Right ventricle myocardium inferior (tissue), 1 donor: ENCODE results near the gene RAB11FIP5. TPM values are rescaled to one million over a fixed set of nuclear protein-coding genes. Genes with fewer than 3 reads are reported as not detected.

Source experiments
- ATAC-seq: fragments of 200-7000 bp; cut with Tn5 transposase; one replicate; pipeline ENCODE4 v1.9.1; 2020; ENCODE audit warnings: mild to moderate bottlenecking, moderate library complexity
- DNase-seq: peaks from one replicate; pipeline ENCODE4 v3.0.0; 2021; ENCODE audit errors: missing footprints
- intact Hi-C: fragments of 100-400 bp; cut with DNase I; formaldehyde crosslinking; loops from one replicate; pipeline ENCODE4 v1.11.0; 2022
- total RNA-seq: library from RNA; stranded (reverse); fragmentation: NEBNext Ultra II Directional; extraction: Animal tissue kit (Norgen Biotek cat#: 25700); gene quantifications from one replicate; pipeline ENCODE4 v1.2.1, GENCODE V29; 2021
- donor health status: DM: no; HTN: yes; CAD: no; lungs with severe emphysema.

The RAB11FIP5 gene
- total RNA-seq, 1 donor from 2014 or later = 19.0 TPM

GRCh38 chr2:73091696-73092095 lies 21.1 kb downstream of the RAB11FIP5 start:
- no peak for DNase-seq
- intact Hi-C loops = no loop called here
- ATAC-seq = no peak

DNA sequence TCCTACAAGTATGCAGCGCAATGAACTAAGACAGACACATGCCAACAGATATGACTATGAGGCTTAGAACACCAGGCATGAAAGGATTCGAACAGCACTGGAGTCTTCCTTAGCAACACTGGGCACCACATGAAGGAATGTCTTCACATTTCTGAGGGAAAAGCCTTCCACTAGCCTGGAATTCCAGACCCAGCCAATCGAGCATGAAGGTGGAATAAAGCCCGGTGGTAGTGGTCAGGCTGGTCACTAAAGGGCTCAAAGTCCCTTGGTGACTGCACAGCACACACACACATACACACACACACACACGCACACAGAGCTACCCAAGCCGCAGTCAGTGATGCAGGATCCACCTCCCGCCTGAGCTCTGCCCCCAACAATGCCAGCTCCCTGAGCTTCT lies 21.6 kb downstream of the RAB11FIP5 start:
- intact Hi-C loops = no loop called here
- ATAC-seq (no peak), DNase-seq (no peak)

DNA sequence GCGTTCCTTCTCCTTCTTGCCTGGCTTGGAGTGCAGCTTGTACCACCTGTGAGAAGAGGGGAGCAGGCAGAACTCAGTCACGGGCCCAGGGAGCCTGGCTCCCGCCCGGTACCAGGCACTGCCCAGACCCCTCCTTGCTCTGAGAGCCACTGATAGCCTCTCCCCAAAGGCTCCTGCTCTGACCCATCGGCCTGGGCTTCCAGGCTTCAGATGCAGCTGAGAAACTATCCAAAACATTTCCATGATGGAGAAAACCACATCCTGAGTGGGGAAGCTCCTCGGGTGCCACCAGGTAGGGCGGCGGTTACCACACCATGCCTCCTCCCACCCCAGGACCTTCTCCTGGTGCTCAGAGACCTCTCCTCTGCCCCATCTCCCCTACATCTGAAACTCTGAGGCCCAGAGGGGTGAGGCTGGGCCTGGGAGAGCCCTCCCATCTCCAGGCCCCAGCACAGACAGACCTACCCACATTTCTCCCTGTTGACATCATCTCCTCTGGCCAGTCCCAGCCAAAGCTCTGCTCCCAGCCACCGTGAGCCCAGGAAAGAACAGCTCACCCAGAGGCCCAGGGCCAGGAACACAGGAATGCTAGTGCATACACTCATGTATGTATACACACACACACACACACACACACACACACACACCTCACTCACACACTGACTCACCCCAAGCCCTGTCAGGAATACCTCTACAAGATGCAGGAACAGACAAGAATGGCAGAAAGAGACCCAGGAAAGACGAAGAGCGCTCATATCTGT lies 23.3 kb downstream of the RAB11FIP5 start:
- peak; percentile 49 for ATAC-seq
- intact Hi-C loops = no loop called here
- DNase-seq = no peak

DNA sequence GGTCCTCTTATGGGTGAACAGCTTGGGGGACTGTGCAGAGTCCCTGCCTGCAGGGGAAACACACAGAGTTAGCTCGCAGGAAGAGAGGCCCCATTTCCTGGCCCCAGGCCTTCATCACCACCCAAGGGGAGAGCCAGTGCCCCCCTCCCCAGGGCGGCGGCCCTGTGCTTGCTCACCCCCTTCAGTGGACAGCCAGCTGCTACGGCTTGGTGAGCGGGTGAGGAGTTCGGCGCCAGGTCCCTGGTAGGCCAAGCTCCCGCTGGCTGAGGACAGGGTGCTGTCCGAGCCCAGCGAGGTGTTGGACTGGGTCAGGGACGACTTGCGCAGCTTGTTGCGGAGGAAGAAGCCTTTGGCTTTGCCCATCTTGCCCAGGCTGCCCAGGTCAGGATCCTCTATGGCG lies 24.0 kb downstream of the RAB11FIP5 start:
- no peak for ATAC-seq
- no peak for DNase-seq
- intact Hi-C loops = no loop called here

- intact Hi-C loops = no loop called here
- DNase-seq = no peak
- ATAC-seq = no peak
These were observed 24.5 kb downstream of the RAB11FIP5 start for GRCh38 chr2:73088211-73088610.

DNA sequence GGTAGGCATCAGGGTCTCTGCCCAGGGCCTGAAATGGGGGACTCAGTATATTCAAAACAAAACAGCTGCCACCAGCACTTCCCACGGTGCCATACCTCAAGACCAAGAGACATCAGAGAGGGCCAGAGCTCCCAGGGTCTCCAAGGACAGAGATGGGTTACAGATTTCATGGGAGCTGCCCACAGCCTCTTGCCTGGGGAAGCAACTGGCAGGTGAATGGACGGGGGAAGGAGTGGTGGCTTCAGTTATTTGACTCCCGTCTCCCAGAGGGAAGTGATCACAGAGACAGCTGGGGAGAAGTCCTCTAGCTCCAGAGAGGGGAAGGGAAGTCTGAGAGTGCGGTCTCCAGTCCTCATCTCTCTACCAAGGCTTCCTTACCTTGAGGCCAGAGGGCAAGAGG lies 25.4 kb downstream of the RAB11FIP5 start:
- no peak for DNase-seq
- intact Hi-C loops = no loop called here
- no peak for ATAC-seq

DNA sequence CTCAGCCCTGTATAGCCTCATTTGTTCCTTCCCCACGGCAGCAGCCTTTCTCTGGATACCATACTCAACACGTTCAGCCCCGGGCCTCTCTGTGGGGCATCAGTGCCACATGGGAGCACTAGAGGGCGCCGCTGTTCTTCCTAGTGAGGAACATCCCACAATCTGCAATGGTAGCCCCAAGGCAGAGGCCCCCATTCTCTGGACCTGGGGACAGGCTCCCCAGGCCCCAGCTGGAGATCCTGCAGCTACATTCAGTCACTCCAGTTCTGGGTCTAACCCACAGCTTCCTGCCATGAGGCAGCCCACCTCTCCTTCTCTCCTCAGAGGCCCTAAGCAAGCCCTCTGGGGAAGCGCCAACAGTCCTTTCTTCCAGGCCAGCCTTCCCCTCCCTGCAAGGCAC lies 27.1 kb downstream of the RAB11FIP5 start:
- intact Hi-C loops = loop anchor here (1.0 kb wide), 1 partner anchor 71 kb away; no protein-coding TSS in a partner anchor
- ATAC-seq = peak; percentile 80
- DNase-seq = peak; percentile 95

- intact Hi-C loops = no loop called here
- no peak for ATAC-seq
- no peak for DNase-seq
These were observed 27.8 kb downstream of the RAB11FIP5 start for GRCh38 chr2:73084971-73085370.

GRCh38 chr2:73083886-73084800 lies 28.6 kb downstream of the RAB11FIP5 start:
- intact Hi-C loops = no loop called here
- ATAC-seq (no peak), DNase-seq (no peak)

DNA sequence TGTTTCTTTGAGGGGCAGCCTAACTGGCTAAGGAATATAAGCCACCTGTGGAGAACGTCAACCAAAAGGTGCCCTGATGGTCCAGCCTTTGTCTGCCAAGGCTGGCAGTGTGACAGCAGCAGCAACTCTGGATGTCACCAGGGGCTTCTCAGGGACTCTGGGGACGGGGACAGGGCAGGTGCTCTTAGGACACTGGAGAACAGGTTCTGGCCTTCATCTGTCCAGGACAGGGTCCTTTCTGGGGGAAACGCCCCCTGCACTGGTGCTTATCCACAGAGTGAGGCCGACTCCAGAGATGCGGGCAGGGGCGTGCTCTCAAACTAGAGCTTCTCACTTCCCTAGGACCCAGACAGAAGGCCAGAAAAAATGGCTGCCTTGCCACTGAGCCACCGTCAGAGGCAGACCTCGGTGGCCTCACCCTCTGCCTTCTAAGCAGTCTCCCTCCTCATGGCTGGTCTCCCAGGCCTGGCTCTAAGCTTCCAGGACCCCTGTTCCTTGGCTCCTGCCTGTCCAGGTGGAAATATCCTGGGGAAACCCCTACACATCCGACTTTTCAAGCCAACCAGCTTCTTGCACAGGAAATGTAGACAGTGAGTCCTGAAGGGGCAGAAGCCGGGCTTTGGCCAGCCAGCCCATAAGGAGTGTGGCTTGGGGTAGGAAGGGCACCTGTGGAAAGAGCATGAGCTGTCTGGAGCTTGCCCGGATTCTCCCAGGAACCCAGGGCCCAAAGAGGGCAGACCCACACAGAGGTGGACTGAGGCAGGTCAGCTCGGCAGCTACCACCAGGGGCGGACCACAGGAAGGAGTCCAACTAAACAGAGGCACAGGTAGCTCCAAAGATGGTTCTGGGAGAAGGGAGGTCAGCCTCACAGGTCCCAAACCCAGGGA lies 30.0 kb downstream of the RAB11FIP5 start:
- ATAC-seq (no peak), DNase-seq (no peak)
- intact Hi-C loops = no loop called here

DNA sequence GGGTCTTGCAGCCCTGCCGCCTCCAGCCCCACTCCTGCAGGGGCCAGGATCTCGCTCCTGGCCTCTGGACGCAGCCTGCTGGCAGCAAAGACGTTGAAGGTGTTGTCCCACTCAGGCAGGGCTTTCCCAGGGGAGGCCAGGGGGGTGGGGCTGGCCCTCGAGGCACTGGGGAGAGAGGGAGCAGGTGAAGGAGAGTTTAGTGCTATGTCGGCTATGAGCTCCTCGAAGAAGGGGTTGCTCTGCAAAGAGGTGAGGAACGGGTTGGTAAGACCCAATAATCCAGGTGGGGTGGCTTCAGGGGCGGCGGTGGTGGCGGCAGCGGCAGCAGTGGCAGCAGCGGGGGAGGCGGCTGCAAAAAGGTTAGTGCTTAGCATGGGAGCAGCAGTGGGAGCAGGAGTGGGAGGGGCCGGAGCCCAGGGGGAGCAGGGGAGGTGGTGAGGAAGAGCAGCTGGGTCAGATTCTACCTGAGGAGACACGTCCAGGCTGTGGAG lies 31.5 kb downstream of the RAB11FIP5 start:
- DNase-seq = no peak
- intact Hi-C loops = no loop called here
- ATAC-seq = no peak

- no peak for ATAC-seq
- DNase-seq = no peak
- intact Hi-C loops = no loop called here
These were observed 32.2 kb downstream of the RAB11FIP5 start for GRCh38 chr2:73080321-73081131.

DNA sequence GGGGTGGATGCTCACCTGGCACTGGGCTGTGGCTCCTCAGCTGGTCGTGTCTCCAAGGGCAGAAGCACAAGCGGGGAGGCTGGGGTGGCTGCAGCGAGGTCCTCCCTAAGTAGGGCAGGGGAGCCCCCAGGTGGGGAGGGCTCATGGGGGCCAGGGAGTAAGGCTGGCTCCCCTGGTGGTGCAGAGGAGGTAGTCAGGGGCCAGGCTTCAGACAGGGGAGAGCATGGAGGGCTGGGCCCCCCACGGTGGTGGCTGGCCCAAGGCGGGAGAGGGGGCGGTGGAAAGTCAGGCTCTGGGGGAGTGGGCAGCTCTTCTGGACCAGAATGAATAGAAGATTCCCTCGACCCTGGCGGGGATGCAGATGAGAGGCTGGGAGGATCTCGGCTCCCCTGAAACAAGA lies 33.1 kb downstream of the RAB11FIP5 start:
- intact Hi-C loops = no loop called here
- DNase-seq (no peak), ATAC-seq (no peak)

- DNase-seq (no peak), ATAC-seq (no peak)
- intact Hi-C loops = no loop called here
These were observed 34.0 kb downstream of the RAB11FIP5 start for GRCh38 chr2:73078457-73079411.

DNA sequence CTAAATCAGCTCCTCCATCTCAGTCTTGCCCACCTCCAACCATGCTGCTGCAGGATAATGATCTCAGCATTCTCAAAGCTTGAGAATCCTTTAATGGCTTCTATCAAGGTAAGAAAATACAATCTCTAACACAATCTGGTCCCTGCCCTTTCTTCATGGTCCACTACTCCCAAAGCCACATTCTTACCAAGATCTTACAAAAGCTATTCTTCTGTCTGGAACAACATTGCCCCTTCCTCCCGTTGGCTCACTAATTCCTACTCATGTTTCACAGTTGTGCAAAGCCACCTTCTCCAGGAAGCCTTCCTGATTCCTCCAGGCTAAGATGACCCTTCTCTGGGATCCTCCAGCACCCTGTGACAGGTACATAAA lies 35.3 kb downstream of the RAB11FIP5 start:
- no peak for ATAC-seq

GRCh38 chr2:73076701-73077423 lies 35.9 kb downstream of the RAB11FIP5 start:
- intact Hi-C loops = no loop called here
- ATAC-seq (no peak), DNase-seq (no peak)

More for the DNA sequence above, 35.3 kb downstream of the RAB11FIP5 start:
- intact Hi-C loops = no loop called here
- DNase-seq = no peak
